KOPT-K1 (cell line): ENCODE measurements around the gene BRD9.

ENCODE experiments used
- H3K27ac ChIP-seq: fragments of 200-600 bp; sonication (generic); 2 replicates; pipeline ENCODE4 v1.5.1; 2016; ENCODE audit warnings: antibody characterized with exemption, mild to moderate bottlenecking, low read depth, low read length; ENCODE audit not compliant: poor library complexity, severe bottlenecking
- H3K36me3 ChIP-seq: fragments of 200-600 bp; sonication (generic); 2 replicates; pipeline ENCODE4 v1.5.1; 2017; ENCODE audit warnings: antibody characterized with exemption, mild to moderate bottlenecking, low read length, moderate library complexity; ENCODE audit not compliant: insufficient read depth
- H3K9me3 ChIP-seq: fragments of 200-600 bp; sonication (generic); 2 replicates; pipeline ENCODE4 v1.5.1; 2017; ENCODE audit warnings: antibody characterized with exemption, low read length, mild to moderate bottlenecking; ENCODE audit not compliant: insufficient read depth, poor library complexity, severe bottlenecking

The BRD9 gene

DNA sequence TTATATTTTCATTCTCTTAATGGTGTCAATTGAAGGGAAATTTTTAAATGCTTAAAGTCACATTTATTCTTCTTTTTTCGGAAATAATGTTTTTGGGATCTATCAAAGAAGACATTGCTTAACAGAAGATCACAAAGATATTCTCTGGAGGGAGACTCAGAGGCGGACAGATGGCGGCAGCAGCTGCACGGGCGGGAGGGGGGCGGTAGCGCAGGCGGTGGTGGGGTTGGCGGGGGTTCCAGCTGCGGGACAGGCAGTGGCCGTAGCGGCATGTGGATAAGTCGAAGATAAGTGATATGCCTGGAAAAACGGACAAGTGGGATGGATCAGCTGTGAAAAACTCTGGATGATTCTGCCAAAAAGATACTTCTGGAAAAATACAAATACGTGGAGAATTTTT, 76.4 kb downstream of the BRD9 start:
- Histone ChIP-seq H3K36me3 (no peaks in the 10 kb centered on the region), H3K9me3 (peaks cover 7% of the 10 kb centered on the region), H3K27ac (no peak overlapping the region)

DNA sequence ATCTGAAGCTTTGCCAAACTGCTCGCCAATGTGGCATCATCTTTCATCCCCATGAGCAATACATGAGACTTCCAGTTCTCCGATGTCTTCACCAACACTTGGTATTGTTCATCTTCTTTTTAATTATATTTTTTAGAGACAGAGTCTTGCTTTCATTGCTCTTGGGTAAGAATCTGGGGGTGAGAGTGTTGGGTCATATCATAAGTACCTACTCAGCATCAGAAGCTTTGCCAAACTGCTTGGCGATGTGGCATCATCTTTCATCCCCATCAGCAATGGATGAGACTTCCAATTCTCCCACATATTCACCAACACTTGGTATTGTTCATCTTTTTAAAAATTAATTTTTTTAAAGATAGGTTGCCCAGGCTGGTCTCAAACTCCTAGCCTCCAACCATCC, 77.2 kb downstream of the BRD9 start:
- Histone ChIP-seq H3K36me3 (no peaks in the 10 kb centered on the region), H3K27ac (no peak overlapping the region), H3K9me3 (peaks cover 7% of the 10 kb centered on the region)
